Activated CD4-positive, alpha-beta T cell treated with anti-CD3 and anti-CD28 coated beads, Interleukin-2, Interleukin-4, amounts not matched to agents 100 ng/mL and 50 ng/mL, durations not matched to agents 16 hours and 8 hours (primary cell): Measurements from ENCODE around the gene C1QC.
"Not testable (repeated sequence)": the region's sequence is repeated elsewhere in the genome, so short reads cannot be mapped to it uniquely, and the experiment has no call there.

Experiments
- DNase-seq: peaks from one replicate; pipeline ENCODE4 v3.0.0-alpha.2; 2020; ENCODE audit warnings: low spot score

Gene C1QC

GRCh38 chr1:22651941-22652856 lies 8.8 kb downstream of the C1QC start:
- DNase-seq = no peak

- no peak for DNase-seq
These were observed 9.5 kb downstream of the C1QC start, which contains the start of gene C1QB for GRCh38 chr1:22652881-22653316. Gene C1QB, plus strand, starts transcription at chr1:22653236. Its CDS starts 6,227 bp downstream, at chr1:22659463.

GRCh38 chr1:22654692-22655091 lies 11.3 kb downstream of the C1QC start:
- DNase-seq = no peak

GRCh38 chr1:22658385-22659163 lies 15.1 kb downstream of the C1QC start:
- DNase-seq = no peak

- DNase-seq = no peak
These were observed 17.3 kb downstream of the C1QC start for GRCh38 chr1:22660716-22661241.

GRCh38 chr1:22661880-22662279 lies 18.4 kb downstream of the C1QC start:
- DNase-seq = no peak

- peak; percentile 9 for DNase-seq
These were observed 18.9 kb downstream of the C1QC start for GRCh38 chr1:22662318-22662717.

- no peak for DNase-seq
These were observed 19.6 kb downstream of the C1QC start for GRCh38 chr1:22662986-22663408.

- no peak for DNase-seq
These were observed 22.3 kb downstream of the C1QC start for GRCh38 chr1:22665752-22666151.

- DNase-seq = no peak
These were observed 23.0 kb downstream of the C1QC start for GRCh38 chr1:22666412-22666811.

- not testable (repeated sequence) for DNase-seq
These were observed 25.4 kb downstream of the C1QC start for GRCh38 chr1:22668840-22669239.

- DNase-seq = no peak
These were observed 27.0 kb downstream of the C1QC start for GRCh38 chr1:22670352-22670975.

- no peak for DNase-seq
These were observed 28.6 kb downstream of the C1QC start for GRCh38 chr1:22671999-22672398.

- DNase-seq = peak; percentile 61
These were observed 30.3 kb downstream of the C1QC start for GRCh38 chr1:22673486-22674409.

- no peak for DNase-seq
These were observed 30.9 kb downstream of the C1QC start for GRCh38 chr1:22674410-22674749.

- not testable (repeated sequence) for DNase-seq
These were observed 32.7 kb downstream of the C1QC start for GRCh38 chr1:22676151-22676550.

GRCh38 chr1:22676916-22677583 lies 33.6 kb downstream of the C1QC start:
- no peak for DNase-seq

GRCh38 chr1:22677931-22678896 lies 34.8 kb downstream of the C1QC start:
- DNase-seq = no peak

GRCh38 chr1:22680726-22681125 lies 37.3 kb downstream of the C1QC start:
- no peak for DNase-seq
